Measurements from ENCODE around the gene DAPK1. TPM values are rescaled to one million over a fixed set of nuclear protein-coding genes. Genes with fewer than 3 reads are reported as not detected.

DAPK1 gene
- total and polyA plus RNA-seq, 2 donors = 28.1 to 35.5 TPM

- H3K27me3 ChIP-seq (ENCODE audit: control insufficient read depth in 2 of 2, insufficient read depth in 1 of 2, low read length in 1 of 2) = no peaks in the 10 kb centered on the region
- DNase-seq (ENCODE audit: low read depth in 6 of 9, low spot score in 9 of 9) = peak in 4 of 9 donors; percentile 61 to 82 (median 74)
- peaks cover 47 to 93% of the 10 kb centered on the region in 2 donors for H3K4me1 ChIP-seq (ENCODE audit: control insufficient read depth in 2 of 2, insufficient read depth in 2 of 2, low read length in 2 of 2)
- peak overlapping the region in 1 of 2 donors; percentile 98 for H3K27ac ChIP-seq (ENCODE audit: low read depth in 1 of 2, low read length in 1 of 2)
- no peak overlapping the region for H3K4me3 ChIP-seq (ENCODE audit: low read length in 2 of 2)
- WGBS = 55% methylated on average over 5 of the region's 5 CpGs
- no peaks in the 10 kb centered on the region for H3K9me3 ChIP-seq (ENCODE audit: control insufficient read depth in 2 of 2, insufficient read depth in 1 of 2, low read length in 1 of 2)
- H3K36me3 ChIP-seq (ENCODE audit: control insufficient read depth in 2 of 2, insufficient read depth in 2 of 2, low read length in 1 of 2) = peaks cover 8 to 19% of the 10 kb centered on the region in 2 donors
Measured at GRCh38 chr9:87558606-87559190, 61.0 kb downstream of the DAPK1 start.

- peaks cover 8 to 30% of the 10 kb centered on the region in 2 donors for H3K36me3 ChIP-seq (ENCODE audit: control insufficient read depth in 2 of 2, insufficient read depth in 2 of 2, low read length in 1 of 2)
- peaks cover 26 to 84% of the 10 kb centered on the region in 2 donors for H3K4me1 ChIP-seq (ENCODE audit: control insufficient read depth in 2 of 2, insufficient read depth in 2 of 2, low read length in 2 of 2)
- 89% methylated on average over 7 of the region's 7 CpGs for WGBS
- no peak for DNase-seq (ENCODE audit: low read depth in 6 of 9, low spot score in 9 of 9)
- H3K27me3 ChIP-seq (ENCODE audit: control insufficient read depth in 2 of 2, insufficient read depth in 1 of 2, low read length in 1 of 2) = no peaks in the 10 kb centered on the region
- no peaks in the 10 kb centered on the region for H3K9me3 ChIP-seq (ENCODE audit: control insufficient read depth in 2 of 2, insufficient read depth in 1 of 2, low read length in 1 of 2)
- peak overlapping the region in 1 of 2 donors; percentile 23 for H3K27ac ChIP-seq (ENCODE audit: low read depth in 1 of 2, low read length in 1 of 2)
- H3K4me3 ChIP-seq (ENCODE audit: low read length in 2 of 2) = no peak overlapping the region
Measured at GRCh38 chr9:87562062-87562461, 64.4 kb downstream of the DAPK1 start.

GRCh38 chr9:87562530-87563170, 65.0 kb downstream of the DAPK1 start:
- WGBS = 72% methylated on average over 2 of the region's 2 CpGs
- H3K27ac ChIP-seq (ENCODE audit: low read depth in 1 of 2, low read length in 1 of 2) = peak overlapping the region in 1 of 2 donors; percentile 59
- H3K4me1 ChIP-seq (ENCODE audit: control insufficient read depth in 2 of 2, insufficient read depth in 2 of 2, low read length in 2 of 2) = peaks cover 24 to 83% of the 10 kb centered on the region in 2 donors
- H3K9me3 ChIP-seq (ENCODE audit: control insufficient read depth in 2 of 2, insufficient read depth in 1 of 2, low read length in 1 of 2) = no peaks in the 10 kb centered on the region
- no peak for DNase-seq (ENCODE audit: low read depth in 6 of 9, low spot score in 9 of 9)
- H3K27me3 ChIP-seq (ENCODE audit: control insufficient read depth in 2 of 2, insufficient read depth in 1 of 2, low read length in 1 of 2) = no peaks in the 10 kb centered on the region
- no peak overlapping the region for H3K4me3 ChIP-seq (ENCODE audit: low read length in 2 of 2)
- peaks cover 8 to 30% of the 10 kb centered on the region in 2 donors for H3K36me3 ChIP-seq (ENCODE audit: control insufficient read depth in 2 of 2, insufficient read depth in 2 of 2, low read length in 1 of 2)

- H3K27ac ChIP-seq (ENCODE audit: low read depth in 1 of 2, low read length in 1 of 2) = peak overlapping the region in 1 of 2 donors; percentile 59
- H3K36me3 ChIP-seq (ENCODE audit: control insufficient read depth in 2 of 2, insufficient read depth in 2 of 2, low read length in 1 of 2) = peaks cover 8 to 40% of the 10 kb centered on the region in 2 donors
- no peaks in the 10 kb centered on the region for H3K27me3 ChIP-seq (ENCODE audit: control insufficient read depth in 2 of 2, insufficient read depth in 1 of 2, low read length in 1 of 2)
- no peak for DNase-seq (ENCODE audit: low read depth in 6 of 9, low spot score in 9 of 9)
- H3K4me1 ChIP-seq (ENCODE audit: control insufficient read depth in 2 of 2, insufficient read depth in 2 of 2, low read length in 2 of 2) = peaks cover 11 to 81% of the 10 kb centered on the region in 2 donors
- no peaks in the 10 kb centered on the region for H3K9me3 ChIP-seq (ENCODE audit: control insufficient read depth in 2 of 2, insufficient read depth in 1 of 2, low read length in 1 of 2)
- WGBS = 98% methylated on average over 1 of the region's 1 CpG
- H3K4me3 ChIP-seq (ENCODE audit: low read length in 2 of 2) = no peak overlapping the region
Measured at GRCh38 chr9:87564111-87564510, 66.4 kb downstream of the DAPK1 start.

- no peaks in the 10 kb centered on the region for H3K9me3 ChIP-seq (ENCODE audit: control insufficient read depth in 2 of 2, insufficient read depth in 1 of 2, low read length in 1 of 2)
- H3K4me1 ChIP-seq (ENCODE audit: control insufficient read depth in 2 of 2, insufficient read depth in 2 of 2, low read length in 2 of 2) = peaks cover 7 to 80% of the 10 kb centered on the region in 2 donors
- no peaks in the 10 kb centered on the region for H3K27me3 ChIP-seq (ENCODE audit: control insufficient read depth in 2 of 2, insufficient read depth in 1 of 2, low read length in 1 of 2)
- peaks cover 8 to 42% of the 10 kb centered on the region in 2 donors for H3K36me3 ChIP-seq (ENCODE audit: control insufficient read depth in 2 of 2, insufficient read depth in 2 of 2, low read length in 1 of 2)
- DNase-seq (ENCODE audit: low read depth in 6 of 9, low spot score in 9 of 9) = no peak
- no peak overlapping the region for H3K4me3 ChIP-seq (ENCODE audit: low read length in 2 of 2)
- peak overlapping the region in 1 of 2 donors; percentile 49 for H3K27ac ChIP-seq (ENCODE audit: low read depth in 1 of 2, low read length in 1 of 2)
- WGBS = 95% methylated on average over 4 of the region's 4 CpGs
Measured at GRCh38 chr9:87564791-87565241, 67.1 kb downstream of the DAPK1 start.

GRCh38 chr9:87567001-87567400, 69.3 kb downstream of the DAPK1 start:
- H3K4me1 ChIP-seq (ENCODE audit: control insufficient read depth in 2 of 2, insufficient read depth in 2 of 2, low read length in 2 of 2) = peaks cover 12 to 74% of the 10 kb centered on the region in 2 donors

GRCh38 chr9:87567571-87567970, 69.9 kb downstream of the DAPK1 start:
- H3K4me3 ChIP-seq (ENCODE audit: low read length in 2 of 2) = no peak overlapping the region
- no peaks in the 10 kb centered on the region for H3K27me3 ChIP-seq (ENCODE audit: control insufficient read depth in 2 of 2, insufficient read depth in 1 of 2, low read length in 1 of 2)
- peaks cover 0 to 2% of the 10 kb centered on the region in 2 donors for H3K9me3 ChIP-seq (ENCODE audit: control insufficient read depth in 2 of 2, insufficient read depth in 1 of 2, low read length in 1 of 2)
- WGBS = 88% methylated on average over 7 of the region's 7 CpGs
- H3K27ac ChIP-seq (ENCODE audit: low read depth in 1 of 2, low read length in 1 of 2) = no peak overlapping the region
- DNase-seq (ENCODE audit: low read depth in 6 of 9, low spot score in 9 of 9) = no peak
- peaks cover 4 to 41% of the 10 kb centered on the region in 2 donors for H3K36me3 ChIP-seq (ENCODE audit: control insufficient read depth in 2 of 2, insufficient read depth in 2 of 2, low read length in 1 of 2)
- H3K4me1 ChIP-seq (ENCODE audit: control insufficient read depth in 2 of 2, insufficient read depth in 2 of 2, low read length in 2 of 2) = peaks cover 12 to 70% of the 10 kb centered on the region in 2 donors

More at GRCh38 chr9:87567001-87567400, 69.3 kb downstream of the DAPK1 start:
- no peak for DNase-seq (ENCODE audit: low read depth in 6 of 9, low spot score in 9 of 9)
- Histone ChIP-seq H3K36me3 (ENCODE audit: control insufficient read depth in 2 of 2, insufficient read depth in 2 of 2, low read length in 1 of 2) (peaks cover 2 to 41% of the 10 kb centered on the region in 2 donors), H3K4me3 (ENCODE audit: low read length in 2 of 2) (no peak overlapping the region), H3K9me3 (ENCODE audit: control insufficient read depth in 2 of 2, insufficient read depth in 1 of 2, low read length in 1 of 2) (no peaks in the 10 kb centered on the region), H3K27ac (ENCODE audit: low read depth in 1 of 2, low read length in 1 of 2) (no peak overlapping the region), H3K27me3 (ENCODE audit: control insufficient read depth in 2 of 2, insufficient read depth in 1 of 2, low read length in 1 of 2) (no peaks in the 10 kb centered on the region)
- WGBS = 93% methylated on average over 4 of the region's 4 CpGs

- 92% methylated on average over 9 of the region's 9 CpGs for WGBS
Measured at GRCh38 chr9:87567983-87568382, 70.3 kb downstream of the DAPK1 start.

GRCh38 chr9:87568401-87568800, 70.7 kb downstream of the DAPK1 start:
- Histone ChIP-seq H3K36me3 (ENCODE audit: control insufficient read depth in 2 of 2, insufficient read depth in 2 of 2, low read length in 1 of 2) (peaks cover 12 to 49% of the 10 kb centered on the region in 2 donors), H3K27ac (ENCODE audit: low read depth in 1 of 2, low read length in 1 of 2) (peak overlapping the region in 1 of 2 donors; percentile 50), H3K4me1 (ENCODE audit: control insufficient read depth in 2 of 2, insufficient read depth in 2 of 2, low read length in 2 of 2) (peaks cover 10 to 71% of the 10 kb centered on the region in 2 donors), H3K4me3 (ENCODE audit: low read length in 2 of 2) (no peak overlapping the region), H3K27me3 (ENCODE audit: control insufficient read depth in 2 of 2, insufficient read depth in 1 of 2, low read length in 1 of 2) (no peaks in the 10 kb centered on the region), H3K9me3 (ENCODE audit: control insufficient read depth in 2 of 2, insufficient read depth in 1 of 2, low read length in 1 of 2) (peaks cover 0 to 6% of the 10 kb centered on the region in 2 donors)
- WGBS = 98% methylated on average over 3 of the region's 3 CpGs
- DNase-seq (ENCODE audit: low read depth in 6 of 9, low spot score in 9 of 9) = no peak

More at GRCh38 chr9:87567983-87568382, 70.3 kb downstream of the DAPK1 start:
- no peak for DNase-seq (ENCODE audit: low read depth in 6 of 9, low spot score in 9 of 9)
- H3K4me1 ChIP-seq (ENCODE audit: control insufficient read depth in 2 of 2, insufficient read depth in 2 of 2, low read length in 2 of 2) = peaks cover 12 to 70% of the 10 kb centered on the region in 2 donors
- peaks cover 0 to 6% of the 10 kb centered on the region in 2 donors for H3K9me3 ChIP-seq (ENCODE audit: control insufficient read depth in 2 of 2, insufficient read depth in 1 of 2, low read length in 1 of 2)
- no peak overlapping the region for H3K4me3 ChIP-seq (ENCODE audit: low read length in 2 of 2)
- H3K27ac ChIP-seq (ENCODE audit: low read depth in 1 of 2, low read length in 1 of 2) = no peak overlapping the region
- peaks cover 8 to 45% of the 10 kb centered on the region in 2 donors for H3K36me3 ChIP-seq (ENCODE audit: control insufficient read depth in 2 of 2, insufficient read depth in 2 of 2, low read length in 1 of 2)
- H3K27me3 ChIP-seq (ENCODE audit: control insufficient read depth in 2 of 2, insufficient read depth in 1 of 2, low read length in 1 of 2) = no peaks in the 10 kb centered on the region

All from thymus (tissue), 11 donors.